Uterus (tissue), 4 donors: ENCODE data around the gene PPM1A. TPM values are rescaled to one million over a fixed set of nuclear protein-coding genes. Genes with fewer than 3 reads are reported as not detected.
A peak's percentile ranks its signal among the peaks of the same experiment; 100 is the strongest.

ENCODE experiments used
- DNase-seq, 2 donors: peaks; one replicate each; pipeline ENCODE4 v3.0.0-alpha.2; 2019 to 2020
- H3K27ac ChIP-seq, 2 donors: fragments of 200-600 bp; sonication (generic); 1 replicate in 1 of 2; 2 replicates in 1 of 2; pipeline ENCODE4 v1.5.1; 2016 to 2018
- H3K27me3 ChIP-seq, 2 donors: fragments of 200-600 bp; sonication (generic); one replicate each; pipeline ENCODE4 v1.5.1; 2018 to 2019; ENCODE audit warnings: control low read depth in 1 of 2
- H3K36me3 ChIP-seq, 2 donors: fragments of 200-600 bp; sonication (generic); one replicate each; pipeline ENCODE4 v1.5.1; 2019; ENCODE audit warnings: control low read depth in 1 of 2
- H3K4me1 ChIP-seq, 2 donors: fragments of 200-600 bp; sonication (generic); one replicate each; pipeline ENCODE4 v1.5.1; 2018 to 2019; ENCODE audit warnings: control low read depth in 1 of 2
- H3K4me3 ChIP-seq, 2 donors: fragments of 200-600 bp; sonication (generic); 1 replicate in 1 of 2; 2 replicates in 1 of 2; pipeline ENCODE4 v1.5.1; 2018 to 2019; ENCODE audit warnings: mild to moderate bottlenecking in 1 of 2
- H3K9me3 ChIP-seq, 2 donors: fragments of 200-600 bp; sonication (generic); one replicate each; pipeline ENCODE4 v1.5.1; 2019; ENCODE audit warnings: control low read depth in 1 of 2
- POLR2A ChIP-seq, 2 donors: fragments of 450-650 bp; IDR thresholded peaks; one replicate each; pipeline ENCODE4 v1.6.1; 2016; ENCODE audit warnings: antibody characterized with exemption in 2 of 2, mild to moderate bottlenecking in 1 of 2, moderate library complexity in 1 of 2
- intact Hi-C: fragments of 100-400 bp; cut with DNase I; formaldehyde crosslinking; loops from one replicate; pipeline ENCODE4 v1.15.1; 2023; ENCODE audit warnings: low total_unique reads
- total RNA-seq, 4 donors: library from RNA; depleted of rRNA in 3 of 4; stranded (reverse); fragments of >200 nt in 3 of 4; gene quantifications; one replicate each; pipeline versions ENCODE4 v1.1.0 to v1.2.4, GENCODE V29; 2014 to 2023
- TF ChIP-seq, protein P1 (sequence below), 4 experiments: fragments of 200-600 bp in 2 of 4; fragments of 450-650 bp in 2 of 4; sonication (generic) in 2 of 4; IDR thresholded peaks; one replicate each; pipeline ENCODE4 v1.5.1; 2016 to 2019; ENCODE audit warnings: antibody characterized with exemption in 4 of 4, mild to moderate bottlenecking in 2 of 4, moderate library complexity in 1 of 4
- donor health status: DM: yes; HTN: yes; CAD: no.

The PPM1A gene
- total RNA-seq, 4 donors from 2014 or later = 32.0 to 77.1 (median 52.8) TPM

DNA sequence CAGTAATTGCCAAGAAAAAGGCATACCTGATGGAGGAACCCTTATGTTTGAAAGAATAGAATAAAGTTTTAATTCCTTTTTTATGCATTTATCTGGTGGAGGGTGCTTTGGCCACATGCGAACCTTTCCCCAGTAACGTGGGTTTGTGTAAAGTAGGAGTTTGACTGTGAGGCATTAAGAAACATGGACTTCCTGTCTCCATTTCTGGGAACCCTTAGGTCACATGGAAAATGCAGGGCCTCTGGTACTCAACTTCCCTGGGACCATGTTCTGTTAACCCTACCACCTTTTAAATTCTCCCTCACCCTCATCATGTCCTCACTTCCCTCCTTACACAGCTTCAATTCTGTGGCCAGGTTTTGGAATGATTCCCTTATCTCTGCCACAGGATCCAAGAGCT lies 80.3 kb downstream of the PPM1A start:
- H3K27me3 ChIP-seq = no peaks in the 10 kb centered on the region
- no peak overlapping the region for H3K4me3 ChIP-seq
- H3K4me1 ChIP-seq = no peaks in the 10 kb centered on the region
- no peak overlapping the region for H3K27ac ChIP-seq
- intact Hi-C loops = no loop called here
- H3K36me3 ChIP-seq = no peaks in the 10 kb centered on the region
- TF ChIP-seq, protein P1, sequence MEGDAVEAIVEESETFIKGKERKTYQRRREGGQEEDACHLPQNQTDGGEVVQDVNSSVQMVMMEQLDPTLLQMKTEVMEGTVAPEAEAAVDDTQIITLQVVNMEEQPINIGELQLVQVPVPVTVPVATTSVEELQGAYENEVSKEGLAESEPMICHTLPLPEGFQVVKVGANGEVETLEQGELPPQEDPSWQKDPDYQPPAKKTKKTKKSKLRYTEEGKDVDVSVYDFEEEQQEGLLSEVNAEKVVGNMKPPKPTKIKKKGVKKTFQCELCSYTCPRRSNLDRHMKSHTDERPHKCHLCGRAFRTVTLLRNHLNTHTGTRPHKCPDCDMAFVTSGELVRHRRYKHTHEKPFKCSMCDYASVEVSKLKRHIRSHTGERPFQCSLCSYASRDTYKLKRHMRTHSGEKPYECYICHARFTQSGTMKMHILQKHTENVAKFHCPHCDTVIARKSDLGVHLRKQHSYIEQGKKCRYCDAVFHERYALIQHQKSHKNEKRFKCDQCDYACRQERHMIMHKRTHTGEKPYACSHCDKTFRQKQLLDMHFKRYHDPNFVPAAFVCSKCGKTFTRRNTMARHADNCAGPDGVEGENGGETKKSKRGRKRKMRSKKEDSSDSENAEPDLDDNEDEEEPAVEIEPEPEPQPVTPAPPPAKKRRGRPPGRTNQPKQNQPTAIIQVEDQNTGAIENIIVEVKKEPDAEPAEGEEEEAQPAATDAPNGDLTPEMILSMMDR (IDR thresholded peaks at IDR 0.05) = no peak
- no peak for TF ChIP-seq POLR2A (IDR thresholded peaks at IDR 0.05)
- DNase-seq = no peak
- H3K9me3 ChIP-seq = no peaks in the 10 kb centered on the region

DNA sequence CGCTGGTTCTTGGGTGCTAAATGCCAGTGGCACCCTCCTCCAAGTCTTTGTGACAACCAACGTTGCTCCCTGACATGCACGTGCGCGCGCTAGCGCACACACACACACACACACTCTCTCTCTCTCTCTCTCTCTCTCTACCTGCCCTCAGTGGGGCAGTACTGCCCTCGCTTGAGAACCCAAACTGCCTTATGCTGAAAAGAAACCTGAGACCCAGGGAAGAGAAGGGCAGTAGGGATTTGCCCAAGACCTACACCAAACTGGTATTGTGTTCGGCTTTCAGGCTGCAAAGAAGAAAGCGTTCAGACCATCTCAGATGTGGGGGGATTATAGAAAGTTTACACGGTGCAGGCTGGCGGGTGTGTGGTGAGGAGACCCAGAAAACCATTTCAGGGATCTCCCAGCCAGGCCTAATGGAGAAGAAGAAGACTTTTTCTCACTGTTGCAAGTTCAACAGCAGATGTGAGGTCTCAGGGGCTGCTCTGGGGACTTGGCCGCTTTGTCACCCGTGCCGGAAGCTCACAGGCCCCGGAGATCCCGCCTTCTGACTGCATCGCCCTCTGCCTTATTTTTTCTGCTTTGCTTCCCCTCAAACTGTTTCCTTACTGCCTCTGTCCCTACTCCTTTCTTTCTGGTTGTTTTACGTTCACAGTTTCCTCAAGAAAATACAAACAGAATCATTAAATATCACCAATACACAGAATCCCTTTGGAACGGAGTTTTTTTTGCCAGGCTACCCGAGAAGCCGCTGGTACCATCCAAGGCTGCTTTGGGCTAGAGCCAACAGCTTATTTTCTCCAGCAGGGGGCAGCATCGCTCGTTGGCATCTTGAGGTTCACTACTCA lies 82.4 kb downstream of the PPM1A start:
- intact Hi-C loops = no loop called here
- H3K27ac ChIP-seq = peak overlapping the region in 1 of 2 donors; percentile 44
- DNase-seq = peak; percentile 33 to 43

DNA sequence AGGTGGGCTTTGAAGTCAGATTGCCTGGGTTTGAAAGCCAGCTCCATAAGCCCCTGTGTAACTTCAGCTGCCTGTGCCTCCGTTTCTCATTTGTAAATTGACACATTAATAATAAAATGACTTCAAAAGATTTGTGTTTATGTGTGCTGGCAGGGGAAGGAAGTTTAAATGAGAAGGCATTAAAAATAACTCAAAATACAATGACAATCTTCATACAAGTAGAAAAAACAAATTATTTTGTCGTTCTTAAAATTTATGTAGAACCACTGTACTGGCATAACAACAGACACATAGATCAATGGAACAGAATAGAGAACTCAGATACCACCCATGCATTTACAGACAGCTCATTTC lies 83.0 kb downstream of the PPM1A start:
- no peaks in the 10 kb centered on the region for H3K9me3 ChIP-seq
- peak overlapping the region in 1 of 2 donors; percentile 27 for H3K4me3 ChIP-seq
- no peaks in the 10 kb centered on the region for H3K4me1 ChIP-seq
- H3K27me3 ChIP-seq = no peaks in the 10 kb centered on the region
- no peak for DNase-seq
- intact Hi-C loops = no loop called here
- H3K36me3 ChIP-seq = no peaks in the 10 kb centered on the region
- H3K27ac ChIP-seq = no peak overlapping the region
- TF ChIP-seq, protein P1 (IDR thresholded peaks at IDR 0.05) = no peak
- no peak for TF ChIP-seq POLR2A (IDR thresholded peaks at IDR 0.05)

More for the DNA sequence above, 82.4 kb downstream of the PPM1A start:
- no peaks in the 10 kb centered on the region for H3K4me1 ChIP-seq
- H3K27me3 ChIP-seq = no peaks in the 10 kb centered on the region
- no peaks in the 10 kb centered on the region for H3K36me3 ChIP-seq
- peak overlapping the region; percentile 27 for H3K4me3 ChIP-seq
- no peak for TF ChIP-seq POLR2A (IDR thresholded peaks at IDR 0.05)
- TF ChIP-seq, protein P1 (IDR thresholded peaks at IDR 0.05) = peak; percentile 28 to 50 (median 36)
- no peaks in the 10 kb centered on the region for H3K9me3 ChIP-seq

DNA sequence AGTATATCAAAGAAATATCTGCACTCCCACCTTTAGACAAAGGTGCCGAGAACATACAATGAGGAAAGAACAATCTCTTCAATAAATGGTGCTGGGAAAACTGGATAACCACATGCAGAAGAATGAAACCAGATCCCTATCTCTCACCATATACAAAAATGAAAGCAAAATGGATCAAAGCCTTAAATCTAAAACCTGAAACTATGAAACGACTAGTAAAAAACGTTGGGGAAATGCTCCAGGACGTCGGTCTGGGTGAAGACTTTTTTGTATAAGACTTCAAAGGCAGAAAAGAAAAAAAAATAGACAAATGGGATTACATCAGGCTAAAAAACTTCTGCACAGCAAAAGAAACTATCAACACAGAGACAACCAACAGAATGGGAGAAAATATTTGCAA lies 83.8 kb downstream of the PPM1A start:
- Histone ChIP-seq H3K27ac (no peak overlapping the region), H3K36me3 (no peaks in the 10 kb centered on the region), H3K9me3 (no peaks in the 10 kb centered on the region), H3K4me1 (no peaks in the 10 kb centered on the region), H3K27me3 (no peaks in the 10 kb centered on the region), H3K4me3 (no peak overlapping the region)
- intact Hi-C loops = no loop called here
- DNase-seq = no peak
- TF ChIP-seq, protein P1 (IDR thresholded peaks at IDR 0.05) = no peak
- no peak for TF ChIP-seq POLR2A (IDR thresholded peaks at IDR 0.05)

DNA sequence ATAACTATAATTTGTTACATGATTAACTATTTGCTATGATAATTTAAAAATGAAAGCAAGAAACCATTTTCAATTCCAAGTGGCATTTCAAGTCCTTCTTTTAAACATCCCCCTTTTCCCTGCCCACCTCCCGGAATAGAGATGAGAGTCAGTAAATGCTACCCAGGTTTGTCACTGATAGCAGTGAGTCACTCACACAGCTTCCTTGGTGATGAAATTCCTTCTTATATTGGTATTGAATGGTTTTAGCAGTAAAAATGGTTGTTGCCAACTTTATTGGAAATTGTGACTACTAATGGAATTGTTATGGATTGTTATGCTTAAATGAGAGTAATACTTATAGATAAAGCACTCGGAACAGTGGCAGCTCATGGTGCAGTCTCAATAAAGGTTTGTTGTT lies 90.5 kb downstream of the PPM1A start:
- intact Hi-C loops = no loop called here
- Histone ChIP-seq H3K36me3 (no peaks in the 10 kb centered on the region), H3K9me3 (no peaks in the 10 kb centered on the region), H3K4me1 (no peaks in the 10 kb centered on the region), H3K4me3 (no peak overlapping the region), H3K27ac (no peak overlapping the region), H3K27me3 (no peaks in the 10 kb centered on the region)
- TF ChIP-seq, protein P1 (IDR thresholded peaks at IDR 0.05) = no peak
- no peak for TF ChIP-seq POLR2A (IDR thresholded peaks at IDR 0.05)
- DNase-seq = no peak
